Chondrocyte (in vitro differentiated cells): ENCODE results near the gene DPM1. TPM values are rescaled to one million over a fixed set of nuclear protein-coding genes. Genes with fewer than 3 reads are reported as not detected.
"Not testable (repeated sequence)": the region's sequence is repeated elsewhere in the genome, so short reads cannot be mapped to it uniquely, and the experiment has no call there.

Experiments used
- DNase-seq: peaks from one replicate; pipeline ENCODE4 v3.0.0; 2021; ENCODE audit warnings: mixed read lengths, low spot score
- H3K27ac Mint-ChIP-seq: one replicate; pipeline ENCODE4 v1.8.0; 2021; ENCODE audit warnings: mild to moderate bottlenecking, moderate library complexity, mixed read lengths; ENCODE audit not compliant: unreplicated experiment
- H3K27me3 Mint-ChIP-seq: 2 replicates; pipeline ENCODE4 v1.8.0; 2021; ENCODE audit warnings: low read depth, mixed read lengths
- H3K36me3 Mint-ChIP-seq: 2 replicates; pipeline ENCODE4 v1.8.0; 2021; ENCODE audit warnings: low read depth, mixed read lengths
- H3K4me1 Mint-ChIP-seq: 2 replicates; pipeline ENCODE4 v1.8.0; 2021; ENCODE audit warnings: low read depth, mild to moderate bottlenecking, mixed read lengths
- H3K4me3 Mint-ChIP-seq: one replicate; pipeline ENCODE4 v1.8.0; 2021; ENCODE audit warnings: mild to moderate bottlenecking, moderate library complexity, mixed read lengths; ENCODE audit not compliant: unreplicated experiment
- H3K9me3 Mint-ChIP-seq: 2 replicates; pipeline ENCODE4 v1.8.0; 2021; ENCODE audit warnings: low read depth, mixed read lengths
- CTCF ChIP-seq: fragments of 200-600 bp; sonication (generic); IDR thresholded peaks from 2 replicates; pipeline ENCODE4 v1.5.0; 2021; ENCODE audit warnings: antibody characterized with exemption, mild to moderate bottlenecking, moderate library complexity
- total RNA-seq: library from RNA; stranded (reverse); gene quantifications from 3 replicates; pipeline ENCODE4 v1.2.1, GENCODE V29; 2021

The DPM1 gene
- total RNA-seq, 1 donor from 2014 or later = 40.5 TPM

- Mint-ChIP-seq H3K4me1 (peaks cover 47% of the 10 kb centered on the region), H3K27me3 (no peaks in the 10 kb centered on the region), H3K4me3 (no peak overlapping the region), H3K9me3 (no peaks in the 10 kb centered on the region), H3K36me3 (no peaks in the 10 kb centered on the region), H3K27ac (peak overlapping the region; percentile 1)
- TF ChIP-seq CTCF = no peak
- DNase-seq = no peak
Measured at GRCh38 chr20:50983321-50983720, 25.0 kb upstream of the DPM1 start.

- no peaks in the 10 kb centered on the region for H3K9me3 Mint-ChIP-seq
- peak overlapping the region; percentile 94 for H3K27ac Mint-ChIP-seq
- DNase-seq = no peak
Measured at GRCh38 chr20:50982363-50982762, 24.0 kb upstream of the DPM1 start.

GRCh38 chr20:50981714-50982048, 23.3 kb upstream of the DPM1 start:
- Mint-ChIP-seq H3K36me3 (no peaks in the 10 kb centered on the region), H3K4me1 (peaks cover 40% of the 10 kb centered on the region), H3K27ac (peak overlapping the region; percentile 94), H3K9me3 (no peaks in the 10 kb centered on the region), H3K4me3 (no peak overlapping the region), H3K27me3 (no peaks in the 10 kb centered on the region)
- no peak for DNase-seq
- TF ChIP-seq CTCF = no peak

More at GRCh38 chr20:50982363-50982762, 24.0 kb upstream of the DPM1 start:
- no peaks in the 10 kb centered on the region for H3K27me3 Mint-ChIP-seq
- TF ChIP-seq CTCF = no peak
- H3K36me3 Mint-ChIP-seq = no peaks in the 10 kb centered on the region
- no peak overlapping the region for H3K4me3 Mint-ChIP-seq
- peaks cover 40% of the 10 kb centered on the region for H3K4me1 Mint-ChIP-seq

- Mint-ChIP-seq H3K4me3 (no peak overlapping the region), H3K36me3 (no peaks in the 10 kb centered on the region), H3K27me3 (no peaks in the 10 kb centered on the region), H3K9me3 (no peaks in the 10 kb centered on the region), H3K4me1 (peaks cover 40% of the 10 kb centered on the region), H3K27ac (peak overlapping the region; percentile 94)
- peak; percentile 96 for TF ChIP-seq CTCF
- no peak for DNase-seq
Measured at GRCh38 chr20:50980851-50981713, 22.8 kb upstream of the DPM1 start.

- DNase-seq = no peak
- Mint-ChIP-seq H3K9me3 (no peaks in the 10 kb centered on the region), H3K27ac (peak overlapping the region; percentile 94), H3K4me1 (peaks cover 40% of the 10 kb centered on the region), H3K36me3 (peaks cover 2% of the 10 kb centered on the region), H3K27me3 (no peaks in the 10 kb centered on the region), H3K4me3 (no peak overlapping the region)
- TF ChIP-seq CTCF = no peak
Measured at GRCh38 chr20:50980071-50980681, 21.8 kb upstream of the DPM1 start.

- DNase-seq, H3K36me3 Mint-ChIP-seq, H3K4me3 Mint-ChIP-seq, H3K27ac Mint-ChIP-seq, H3K9me3 Mint-ChIP-seq, H3K27me3 Mint-ChIP-seq: not testable (repeated sequence)
- peaks cover 37% of the 10 kb centered on the region for H3K4me1 Mint-ChIP-seq
Measured at GRCh38 chr20:50978533-50978932, 20.2 kb upstream of the DPM1 start.
